WTC11 (cell line): Measurements from ENCODE around the gene SGMS1.

Experiments
- CREM ChIP-seq: sonication (generic); formaldehyde crosslinking; IDR thresholded peaks from 2 replicates; pipeline ENCODE4 v1.8.1; 2022; ENCODE audit warnings: mild to moderate bottlenecking, missing genetic modification reagents, moderate library complexity
- ETV6 ChIP-seq: sonication (generic); formaldehyde crosslinking; IDR thresholded peaks from 2 replicates; pipeline ENCODE4 v1.8.1; 2022; ENCODE audit warnings: mild to moderate bottlenecking, missing genetic modification reagents
- FOXJ3 ChIP-seq: sonication (generic); formaldehyde crosslinking; IDR thresholded peaks from 2 replicates; pipeline ENCODE4 v1.9.0; 2021; ENCODE audit warnings: missing genetic modification reagents, mild to moderate bottlenecking, borderline replicate concordance
- GRHL2 ChIP-seq: fragments of 250-450 bp; sonication (Bioruptor Pico); IDR thresholded peaks from 2 replicates; pipeline ENCODE4 v1.8.0; 2022; ENCODE audit warnings: mild to moderate bottlenecking, moderate library complexity; ENCODE audit not compliant: insufficient replicate concordance, severe bottlenecking
- MLX ChIP-seq: sonication (generic); formaldehyde crosslinking; IDR thresholded peaks from 2 replicates; pipeline ENCODE4 v1.8.1; 2023; ENCODE audit warnings: mild to moderate bottlenecking, missing genetic modification reagents, moderate library complexity
- NFATC4 ChIP-seq: fragments of 250-450 bp; sonication (Bioruptor Pico); IDR thresholded peaks from 2 replicates; pipeline ENCODE4 v1.9.0; 2021; ENCODE audit warnings: mild to moderate bottlenecking
- RORB ChIP-seq: fragments of 250-450 bp; sonication (Bioruptor Pico); IDR thresholded peaks from 2 replicates; pipeline ENCODE4 v1.9.0; 2021; ENCODE audit warnings: mild to moderate bottlenecking
- SP1 ChIP-seq: sonication (generic); formaldehyde crosslinking; conservative IDR thresholded peaks from 2 replicates; pipeline ENCODE4 v1.8.1; 2022; ENCODE audit warnings: missing genetic modification reagents
- TP53 ChIP-seq: sonication (generic); formaldehyde crosslinking; IDR thresholded peaks from 2 replicates; pipeline ENCODE4 v1.8.1; 2023; ENCODE audit warnings: mild to moderate bottlenecking, missing genetic modification reagents
- ZNF121 ChIP-seq: sonication (generic); formaldehyde crosslinking; IDR thresholded peaks from 2 replicates; pipeline ENCODE4 v1.8.0; 2023; ENCODE audit warnings: missing genetic modification reagents
- ZNF317 ChIP-seq: sonication (generic); formaldehyde crosslinking; IDR thresholded peaks from 2 replicates; pipeline ENCODE4 v1.8.1; 2023; ENCODE audit warnings: low read depth, mild to moderate bottlenecking, moderate library complexity, missing genetic modification reagents, borderline replicate concordance
- ZNF512 ChIP-seq: sonication (generic); formaldehyde crosslinking; IDR thresholded peaks from 2 replicates; pipeline ENCODE4 v1.8.1; 2022; ENCODE audit warnings: missing genetic modification reagents, borderline replicate concordance
- TF ChIP-seq, protein P1 (sequence below): fragments of 200-600 bp; IDR thresholded peaks from 2 replicates; pipeline ENCODE4 v1.8.0; 2022; ENCODE audit warnings: antibody characterized with exemption
- TF ChIP-seq, protein P2 (sequence below): sonication (generic); formaldehyde crosslinking; IDR thresholded peaks from 2 replicates; pipeline ENCODE4 v1.8.1; 2023; ENCODE audit warnings: mild to moderate bottlenecking, moderate library complexity, missing genetic modification reagents

DNA sequence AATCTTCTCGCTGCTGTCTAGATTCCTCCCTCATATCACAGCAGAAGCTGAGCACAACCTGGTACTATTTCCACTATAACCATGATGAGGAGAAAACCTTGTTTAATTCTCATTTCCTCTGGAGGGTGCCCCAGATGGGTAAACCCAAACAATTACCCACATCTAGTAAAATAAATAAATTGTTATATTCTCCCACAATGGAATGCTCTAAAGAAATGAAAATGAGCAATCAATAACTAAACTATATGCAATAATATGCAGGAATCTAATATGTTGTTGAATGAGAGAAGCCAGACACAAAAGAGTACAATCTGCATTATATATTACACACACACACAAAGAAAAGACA is 37.0 kb downstream of the SGMS1 start:
- no peak for TF ChIP-seq ZNF512
- TF ChIP-seq, protein P1, sequence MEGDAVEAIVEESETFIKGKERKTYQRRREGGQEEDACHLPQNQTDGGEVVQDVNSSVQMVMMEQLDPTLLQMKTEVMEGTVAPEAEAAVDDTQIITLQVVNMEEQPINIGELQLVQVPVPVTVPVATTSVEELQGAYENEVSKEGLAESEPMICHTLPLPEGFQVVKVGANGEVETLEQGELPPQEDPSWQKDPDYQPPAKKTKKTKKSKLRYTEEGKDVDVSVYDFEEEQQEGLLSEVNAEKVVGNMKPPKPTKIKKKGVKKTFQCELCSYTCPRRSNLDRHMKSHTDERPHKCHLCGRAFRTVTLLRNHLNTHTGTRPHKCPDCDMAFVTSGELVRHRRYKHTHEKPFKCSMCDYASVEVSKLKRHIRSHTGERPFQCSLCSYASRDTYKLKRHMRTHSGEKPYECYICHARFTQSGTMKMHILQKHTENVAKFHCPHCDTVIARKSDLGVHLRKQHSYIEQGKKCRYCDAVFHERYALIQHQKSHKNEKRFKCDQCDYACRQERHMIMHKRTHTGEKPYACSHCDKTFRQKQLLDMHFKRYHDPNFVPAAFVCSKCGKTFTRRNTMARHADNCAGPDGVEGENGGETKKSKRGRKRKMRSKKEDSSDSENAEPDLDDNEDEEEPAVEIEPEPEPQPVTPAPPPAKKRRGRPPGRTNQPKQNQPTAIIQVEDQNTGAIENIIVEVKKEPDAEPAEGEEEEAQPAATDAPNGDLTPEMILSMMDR, result no peak
- no peak for TF ChIP-seq ETV6 (CRISPR knock-in tag)
- TF ChIP-seq CREM (CRISPR knock-in tag), result no peak
- no peak for TF ChIP-seq FOXJ3
- no peak for TF ChIP-seq NFATC4 (CRISPR knock-in tag)
- TF ChIP-seq, protein P2, sequence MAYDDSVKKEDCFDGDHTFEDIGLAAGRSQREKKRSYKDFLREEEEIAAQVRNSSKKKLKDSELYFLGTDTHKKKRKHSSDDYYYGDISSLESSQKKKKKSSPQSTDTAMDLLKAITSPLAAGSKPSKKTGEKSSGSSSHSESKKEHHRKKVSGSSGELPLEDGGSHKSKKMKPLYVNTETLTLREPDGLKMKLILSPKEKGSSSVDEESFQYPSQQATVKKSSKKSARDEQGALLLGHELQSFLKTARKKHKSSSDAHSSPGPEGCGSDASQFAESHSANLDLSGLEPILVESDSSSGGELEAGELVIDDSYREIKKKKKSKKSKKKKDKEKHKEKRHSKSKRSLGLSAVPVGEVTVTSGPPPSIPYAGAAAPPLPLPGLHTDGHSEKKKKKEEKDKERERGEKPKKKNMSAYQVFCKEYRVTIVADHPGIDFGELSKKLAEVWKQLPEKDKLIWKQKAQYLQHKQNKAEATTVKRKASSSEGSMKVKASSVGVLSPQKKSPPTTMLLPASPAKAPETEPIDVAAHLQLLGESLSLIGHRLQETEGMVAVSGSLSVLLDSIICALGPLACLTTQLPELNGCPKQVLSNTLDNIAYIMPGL (CRISPR knock-in tag), result no peak
- TF ChIP-seq GRHL2, result no peak
- no peak for TF ChIP-seq MLX (CRISPR knock-in tag)
- no peak for TF ChIP-seq ZNF317 (CRISPR knock-in tag)
- TF ChIP-seq TP53 (CRISPR knock-in tag), result no peak
- TF ChIP-seq ZNF121 (CRISPR knock-in tag), result no peak
- TF ChIP-seq RORB (CRISPR knock-in tag), result no peak
- TF ChIP-seq SP1 (CRISPR knock-in tag), result no peak
